HG02588 (cell line): ENCODE measurements around the gene TSC22D2.

Source experiments
- ATAC-seq: cut with Tn5 transposase; IDR thresholded peaks from one replicate; pipeline ENCODE4 v1.9.1; 2021; ENCODE audit warnings: mild to moderate bottlenecking, moderate library complexity; ENCODE audit not compliant: unreplicated experiment

Gene TSC22D2

DNA sequence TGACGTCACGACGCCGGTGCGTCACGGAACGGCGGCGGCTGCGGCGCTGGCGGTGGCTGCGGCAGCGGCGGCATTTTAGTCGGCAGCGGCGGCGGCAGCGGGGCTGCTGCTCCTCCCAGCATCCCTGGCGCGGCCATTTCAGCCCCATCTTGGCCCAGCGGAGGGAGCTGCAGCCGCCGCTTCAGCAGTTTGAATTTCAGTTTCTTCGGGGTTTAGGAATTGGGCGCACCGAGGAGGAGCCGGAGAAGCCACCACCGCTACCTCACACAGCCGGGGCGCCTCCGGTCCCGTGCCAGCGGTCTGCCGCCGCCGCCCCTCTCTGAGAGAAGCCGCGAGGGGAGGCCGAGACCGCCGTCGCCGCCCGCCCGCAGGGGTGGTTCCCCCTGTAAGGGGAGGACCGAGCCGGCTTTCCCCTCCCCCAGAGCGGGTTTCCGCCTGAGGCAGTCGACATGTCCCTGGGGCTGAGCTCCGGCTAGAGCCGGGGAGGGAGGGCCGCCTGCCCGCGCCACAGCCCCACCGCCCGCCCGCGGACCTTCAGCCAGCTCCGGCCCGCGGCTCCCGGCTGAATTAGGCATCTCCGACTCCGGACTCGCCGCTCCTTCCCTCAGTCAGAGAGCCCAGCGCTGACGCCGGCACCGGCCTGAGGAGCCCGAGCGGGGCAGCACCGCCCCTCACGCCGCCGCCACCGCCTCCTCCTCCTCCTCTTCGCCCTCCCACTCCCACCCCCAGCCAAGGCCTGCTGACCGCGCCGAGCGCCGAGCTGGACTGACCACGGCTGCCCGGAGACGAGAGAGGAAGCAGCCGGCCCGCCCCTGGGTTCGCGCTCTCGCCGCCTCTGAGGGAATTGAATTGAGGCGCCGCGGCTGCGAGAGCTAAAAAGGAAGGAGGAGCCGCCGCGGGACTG lies at the start of gene TSC22D2:
Gene TSC22D2 (plus strand): TSS at position 78 of the 904 bp plus-strand sequence. CDS start 1,053 bp downstream, outside the sequence.
- peak; percentile 62 for ATAC-seq

DNA sequence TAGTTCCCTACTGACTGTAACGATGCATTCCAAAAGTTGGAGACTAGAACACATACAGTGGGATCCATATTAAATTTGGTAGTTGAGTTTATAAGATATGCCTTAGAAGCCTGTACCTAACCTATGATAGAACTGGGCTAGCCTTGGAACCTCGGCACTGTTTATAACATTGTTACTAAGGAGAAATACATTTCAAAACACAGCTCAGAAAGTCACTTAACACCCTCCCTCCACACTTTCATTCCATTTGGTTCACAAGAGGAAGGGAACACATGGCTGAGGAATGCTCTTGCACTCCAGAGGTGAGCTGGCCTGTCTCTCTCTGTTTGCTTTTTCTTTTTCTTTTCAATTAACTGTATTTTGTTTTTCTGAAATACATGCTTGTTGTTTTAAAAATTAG lies 48.7 kb upstream of the TSC22D2 start:
- ATAC-seq: no peak

DNA sequence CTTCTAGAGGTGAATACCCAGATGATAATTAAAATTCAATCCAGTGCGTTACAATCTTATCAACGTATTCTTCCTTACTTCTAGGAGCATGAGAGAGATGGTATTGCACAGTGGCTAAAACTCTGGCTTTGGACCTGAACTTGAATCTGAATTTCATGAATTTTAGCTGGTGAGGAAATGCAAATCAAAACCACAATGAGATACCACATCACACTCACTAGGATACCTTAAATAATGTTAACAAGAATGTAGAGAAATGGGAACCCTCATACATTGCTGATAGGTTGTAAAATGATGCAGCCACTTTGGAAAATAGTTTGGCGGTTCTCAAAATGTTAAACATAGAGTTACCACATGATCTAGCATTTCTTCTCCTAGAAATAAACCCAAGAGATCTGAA lies 47.1 kb upstream of the TSC22D2 start:
- ATAC-seq: no peak

DNA sequence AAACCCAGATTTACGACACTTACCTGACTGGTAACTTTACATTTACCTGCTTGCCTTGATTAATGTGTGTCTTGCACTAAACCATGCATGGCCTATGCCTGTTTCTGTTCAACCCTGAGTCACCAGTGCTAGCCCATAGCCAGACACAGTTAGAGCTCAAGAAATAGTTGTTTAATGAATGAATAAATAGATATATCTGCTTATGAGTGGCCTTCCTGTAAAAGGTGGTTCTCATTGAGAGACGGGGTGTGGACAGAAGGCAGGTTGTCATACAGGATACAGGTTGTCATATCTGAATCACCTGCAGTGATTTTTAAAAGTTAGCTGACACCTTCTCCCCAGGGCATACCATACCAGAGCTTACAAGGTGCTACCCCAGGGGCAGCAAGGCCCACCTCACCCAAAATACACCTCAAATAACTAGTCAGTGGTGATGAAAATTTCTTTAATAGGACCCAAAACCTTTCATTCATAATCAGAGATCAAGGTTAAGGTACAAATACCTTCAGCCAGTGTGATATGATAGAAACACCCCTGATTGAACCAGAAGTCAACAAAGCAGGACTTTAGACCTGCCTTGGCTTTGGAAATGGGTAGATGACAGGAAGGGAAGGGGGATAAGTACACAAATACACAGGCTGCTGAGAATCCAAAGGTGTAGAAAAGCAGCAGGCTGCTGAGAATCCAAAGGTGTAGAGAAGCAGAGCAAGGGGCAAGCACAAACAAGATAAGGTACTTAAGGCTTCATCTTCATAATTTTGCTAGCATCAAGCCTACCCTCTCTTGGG lies 45.4 kb upstream of the TSC22D2 start:
- ATAC-seq: no peak

DNA sequence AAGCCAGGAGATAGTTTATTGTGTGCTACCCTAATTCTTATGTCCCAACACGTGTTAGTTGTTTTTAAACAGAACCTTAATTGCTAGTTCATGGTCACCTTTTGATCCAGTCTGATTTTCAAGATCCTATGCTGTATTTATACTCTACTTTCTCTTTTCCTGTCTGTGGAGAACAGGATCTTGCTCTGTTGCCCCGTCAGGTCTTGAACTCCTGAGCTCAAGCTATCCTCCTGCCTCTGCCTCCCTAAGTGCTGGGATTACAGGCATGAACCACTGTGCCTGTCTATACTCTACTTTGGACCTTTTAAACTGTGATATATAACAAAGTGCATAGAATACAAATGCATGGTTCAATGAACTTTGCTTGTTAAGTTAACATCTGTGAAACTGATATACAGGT lies 44.7 kb upstream of the TSC22D2 start:
- ATAC-seq: no peak

DNA sequence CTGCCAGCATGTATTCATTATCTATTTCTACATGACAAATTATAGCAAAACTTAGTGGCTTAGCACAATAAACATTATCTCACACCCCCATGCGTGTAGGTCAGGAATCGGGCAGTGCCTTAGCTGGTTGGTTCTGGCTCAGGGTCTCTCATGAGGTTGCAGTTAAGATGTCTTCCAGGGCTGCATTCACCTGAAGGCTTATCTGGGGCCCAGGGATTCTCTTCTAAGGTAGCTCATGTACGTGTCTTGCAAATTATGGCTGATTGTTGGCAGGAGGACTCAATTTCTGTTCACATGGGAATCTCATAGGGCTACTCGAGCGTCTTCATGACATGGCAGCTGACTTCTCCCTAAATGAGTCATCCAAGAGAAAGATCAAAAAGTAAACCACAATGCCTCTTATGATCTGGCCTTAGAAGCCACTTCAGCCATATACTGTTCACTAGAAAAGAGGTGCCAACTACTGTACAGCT lies 42.9 kb upstream of the TSC22D2 start:
- peak; percentile 66 for ATAC-seq

DNA sequence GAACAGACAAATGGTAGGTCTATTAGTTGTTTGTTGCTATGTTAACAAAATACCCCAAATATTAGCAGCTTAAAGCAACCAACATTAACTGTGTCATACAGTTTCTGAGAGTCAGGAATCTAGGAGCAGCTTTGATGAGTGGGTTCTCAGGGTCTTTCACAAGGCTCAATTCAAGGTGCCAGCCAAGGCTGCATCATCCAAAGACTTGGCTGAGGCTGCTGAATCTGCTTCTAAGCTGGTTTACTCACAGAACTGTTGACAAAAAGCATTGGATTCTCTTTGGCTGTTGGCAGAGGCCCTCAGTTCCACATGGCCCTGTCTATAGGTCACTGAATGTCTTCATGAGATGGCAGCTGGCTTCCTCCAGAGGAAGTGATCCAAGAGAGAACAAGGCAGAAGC lies 40.3 kb upstream of the TSC22D2 start:
- no peak for ATAC-seq

DNA sequence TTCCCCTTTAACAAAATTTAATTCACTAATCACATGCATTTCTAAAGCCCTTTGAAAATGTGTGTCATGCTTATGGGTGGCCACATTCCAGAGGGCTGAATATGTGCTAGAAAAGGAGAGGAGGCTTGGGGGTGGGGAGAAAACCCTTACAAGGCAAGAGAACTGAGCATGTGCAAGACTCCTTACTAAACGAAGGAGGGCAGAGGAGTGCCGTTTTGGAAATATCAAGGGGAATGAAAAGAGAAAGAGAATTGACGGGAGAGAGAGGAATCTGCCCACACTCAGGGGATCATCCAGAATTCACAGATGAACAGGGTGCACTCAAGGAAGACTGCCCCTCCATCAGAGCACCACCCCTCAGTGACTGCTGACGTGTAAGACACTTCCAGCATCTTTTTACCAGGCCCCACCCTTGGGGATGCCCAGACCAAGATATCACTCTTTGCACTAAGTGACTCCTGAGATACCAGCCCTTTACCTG lies 37.9 kb upstream of the TSC22D2 start:
- no peak for ATAC-seq

DNA sequence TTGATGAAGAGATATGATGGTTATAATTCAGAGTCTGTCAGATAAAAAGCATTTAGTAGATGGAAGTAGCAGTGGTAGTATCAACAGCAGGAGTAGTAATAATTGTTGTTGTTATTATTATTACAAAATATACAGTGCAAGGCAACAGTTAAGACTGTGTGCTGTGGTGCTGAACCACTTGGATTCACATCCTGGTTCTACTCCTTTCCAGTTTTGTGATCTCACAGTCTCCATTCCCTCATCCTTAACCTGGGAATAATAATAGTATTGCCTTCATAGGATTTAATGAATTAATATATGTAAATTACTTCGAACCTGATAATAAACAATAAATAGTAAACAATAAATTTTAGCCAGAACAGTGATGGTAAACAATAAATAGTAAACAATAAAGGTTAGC lies 37.1 kb upstream of the TSC22D2 start:
- no peak for ATAC-seq

DNA sequence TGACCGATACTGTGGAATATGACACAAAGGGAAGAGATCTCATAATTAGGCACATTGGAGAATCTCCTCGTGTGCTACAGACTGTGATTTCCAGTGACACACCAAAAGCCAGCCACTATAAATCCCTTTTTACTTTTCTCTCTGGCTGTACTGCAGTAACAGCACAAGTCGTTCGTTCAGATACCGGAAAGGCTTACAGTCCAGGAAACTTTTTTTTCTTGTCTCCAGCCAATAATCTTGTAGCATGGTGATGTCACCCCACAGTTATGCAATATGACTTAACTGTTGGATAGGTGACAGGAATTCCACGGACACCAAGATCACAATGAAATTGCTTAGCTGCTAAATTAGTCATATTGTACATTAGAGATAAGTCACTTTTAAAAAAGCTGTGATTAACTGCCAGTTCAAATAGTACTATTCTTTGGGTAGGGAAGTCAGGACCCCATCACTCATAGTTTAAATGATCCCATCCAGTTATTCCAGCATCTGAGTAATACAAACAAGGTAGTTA lies 36.3 kb upstream of the TSC22D2 start:
- ATAC-seq: no peak

DNA sequence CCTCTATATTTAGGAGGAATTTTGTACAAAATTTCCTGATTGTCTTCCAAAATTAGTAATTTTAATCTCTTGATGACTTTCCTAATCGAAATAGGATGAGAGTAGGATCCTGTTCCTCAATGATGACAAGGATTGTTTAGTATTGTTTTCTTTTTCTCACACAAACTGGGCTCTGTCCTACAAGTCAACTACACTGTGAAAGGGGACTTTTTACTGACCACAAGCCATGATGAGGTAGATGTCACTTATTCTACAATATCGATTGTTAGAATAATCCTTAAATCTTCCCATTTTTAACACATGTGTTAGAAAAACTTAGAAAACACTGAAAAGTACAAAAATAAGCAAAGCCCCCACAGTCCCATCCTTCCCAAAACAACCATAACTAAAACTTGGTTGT lies 35.8 kb upstream of the TSC22D2 start:
- no peak for ATAC-seq

DNA sequence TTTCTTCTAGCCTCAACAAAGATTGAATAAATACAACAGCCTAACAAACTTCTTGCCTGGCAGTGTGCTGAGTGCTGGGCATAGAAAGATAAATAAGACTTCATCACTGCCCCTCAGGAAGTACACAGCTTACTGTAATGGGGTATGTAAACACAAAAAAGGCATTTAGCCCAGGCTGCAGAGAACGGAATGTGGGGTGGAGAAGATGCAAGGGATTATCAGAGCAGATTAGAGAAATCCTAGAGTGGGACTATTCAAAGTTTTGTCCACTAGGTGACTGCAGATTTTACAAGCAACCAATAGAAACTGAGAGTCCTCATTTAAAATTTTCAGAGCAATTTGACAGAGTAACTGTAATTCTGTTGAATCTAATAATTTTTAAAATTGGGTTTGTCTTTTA lies 35.4 kb upstream of the TSC22D2 start:
- no peak for ATAC-seq

DNA sequence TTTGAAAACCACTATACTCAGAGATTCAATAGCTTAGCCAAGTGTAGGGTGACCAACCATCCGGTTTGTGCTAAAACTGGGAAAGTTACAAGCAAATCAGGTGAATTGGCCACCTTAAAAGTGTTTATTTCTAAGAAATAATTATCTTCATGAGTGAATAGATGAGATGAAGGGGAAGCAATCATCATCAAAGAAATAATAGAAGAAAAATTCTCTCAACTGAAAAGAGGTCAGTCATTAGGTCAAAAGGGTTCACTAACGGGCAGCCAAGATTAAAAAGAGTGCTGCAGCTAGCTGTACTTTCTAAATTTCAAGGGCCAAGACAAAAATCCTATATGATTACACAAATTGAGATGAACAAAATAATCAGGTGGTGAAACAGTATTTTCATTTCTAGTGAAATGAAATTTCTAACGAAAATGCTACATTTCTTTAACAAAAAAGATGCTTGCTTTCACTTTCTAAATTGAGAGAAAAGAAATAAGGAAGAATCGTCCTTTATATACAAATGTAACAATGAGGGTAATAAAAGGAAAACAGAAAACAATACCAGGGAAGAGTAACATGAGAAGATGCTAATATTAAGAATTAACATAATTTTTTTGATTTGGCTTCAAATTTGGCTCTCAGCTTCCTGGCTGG lies 34.7 kb upstream of the TSC22D2 start:
- ATAC-seq: no peak

DNA sequence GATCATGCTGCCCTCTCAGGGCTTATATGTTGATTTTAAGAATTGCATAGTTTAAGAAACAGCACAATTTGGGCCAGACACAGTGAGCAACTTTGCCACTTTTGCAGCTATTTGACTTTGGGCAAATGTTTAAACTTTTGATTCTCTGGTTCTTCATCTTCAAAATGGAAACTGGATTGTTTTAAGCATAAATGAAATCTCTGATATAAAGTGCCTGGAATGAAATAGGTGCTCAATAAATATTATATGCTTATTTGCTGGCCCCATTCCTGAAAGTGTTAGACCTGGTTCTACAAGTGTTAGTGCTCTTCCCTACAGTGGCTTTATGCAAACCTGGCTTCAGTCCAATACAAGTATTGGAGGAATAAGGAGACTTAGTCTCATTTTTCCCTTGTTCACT lies 33.1 kb upstream of the TSC22D2 start:
- ATAC-seq: no peak

DNA sequence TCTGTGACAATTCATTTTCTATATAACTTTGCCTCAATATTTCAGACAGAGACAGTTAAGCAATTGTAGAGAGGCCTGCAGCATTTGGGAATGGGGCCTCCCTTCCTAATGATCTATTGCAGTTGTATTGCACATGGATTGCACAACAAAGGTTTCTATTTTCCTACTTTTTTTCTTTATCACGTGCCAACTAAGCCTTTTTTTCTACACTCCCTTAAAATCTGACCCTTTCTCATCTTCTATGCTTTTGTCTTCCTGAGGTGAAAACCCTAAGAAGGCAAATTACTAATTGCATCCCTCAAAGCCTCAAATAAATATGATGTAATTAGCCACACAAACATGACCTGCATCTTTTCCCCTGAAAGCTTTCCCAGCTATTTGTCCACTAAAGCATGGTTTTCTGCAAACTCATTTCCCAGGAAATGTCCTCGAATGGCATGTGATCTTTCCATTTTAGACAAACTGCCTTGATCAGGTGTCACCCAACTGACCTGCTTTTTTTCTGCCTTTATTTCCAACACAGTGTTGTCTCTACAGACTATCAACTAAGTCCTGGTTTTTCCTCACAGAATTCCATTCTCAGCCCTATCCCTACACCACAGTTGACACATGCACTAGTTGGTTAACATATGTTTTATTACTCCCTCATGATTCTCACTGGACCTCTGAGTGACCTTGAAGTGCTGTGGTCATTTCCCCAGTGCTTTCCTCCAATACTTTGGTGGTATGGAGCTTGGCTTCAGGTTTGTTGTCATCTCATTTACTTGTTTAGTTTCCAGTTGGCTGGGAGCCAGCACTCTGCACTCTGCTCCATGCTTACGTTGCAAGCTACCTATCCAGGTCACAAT lies 31.9 kb upstream of the TSC22D2 start:
- no peak for ATAC-seq

DNA sequence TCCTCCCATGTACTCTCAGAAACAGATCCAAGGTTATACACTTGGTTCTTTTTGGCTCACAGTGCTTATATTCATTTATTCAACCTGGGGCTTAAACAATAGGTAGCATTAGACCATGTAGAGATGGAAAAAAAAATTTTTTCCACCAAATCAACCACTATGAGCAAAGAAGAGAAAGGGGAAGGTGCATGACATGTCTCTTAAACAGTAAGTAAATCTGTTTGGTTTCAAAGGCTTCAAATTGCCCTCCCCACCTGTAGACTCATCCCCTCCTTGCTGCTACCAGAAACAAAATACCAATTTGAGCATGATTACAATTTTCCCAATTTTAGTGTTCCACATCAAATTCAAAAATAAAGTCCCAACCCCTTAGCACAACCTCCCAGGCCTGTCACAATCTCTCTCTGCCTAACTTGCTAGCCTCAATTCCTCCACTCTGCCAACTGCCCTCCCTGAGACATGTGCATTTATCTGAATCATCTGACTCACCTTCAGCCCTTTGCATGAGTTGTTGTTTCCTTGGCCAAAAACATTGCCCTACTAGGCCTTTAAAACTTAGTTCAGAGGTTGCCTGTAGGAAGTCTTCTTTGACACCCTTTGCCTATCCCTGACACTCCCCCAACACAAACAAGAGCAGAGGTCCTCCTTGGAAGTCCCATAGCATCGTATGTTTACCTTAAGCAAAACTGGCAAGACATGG lies 30.3 kb upstream of the TSC22D2 start:
- no peak for ATAC-seq

DNA sequence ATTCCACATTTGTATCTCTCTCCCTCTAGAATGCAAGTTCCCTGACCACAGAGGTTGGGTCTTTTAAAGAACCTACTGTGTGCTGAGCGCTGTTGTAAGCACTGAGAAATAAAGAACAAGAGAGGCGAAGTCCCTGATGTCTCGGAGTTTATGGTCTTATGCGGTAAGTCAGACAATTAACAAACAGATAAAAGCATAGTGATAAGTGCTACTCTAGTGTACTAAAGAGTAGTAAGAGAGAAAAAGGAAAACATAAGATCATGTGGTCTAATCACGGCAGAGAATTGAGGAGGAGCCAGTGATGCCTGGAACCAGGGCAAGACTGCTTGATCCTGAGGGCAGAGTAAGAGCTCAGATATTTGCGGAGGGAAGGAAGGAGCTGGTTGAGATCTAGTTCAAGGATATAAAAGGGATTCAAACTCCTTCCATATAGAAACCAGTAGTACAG lies 29.8 kb upstream of the TSC22D2 start:
- ATAC-seq: no peak

DNA sequence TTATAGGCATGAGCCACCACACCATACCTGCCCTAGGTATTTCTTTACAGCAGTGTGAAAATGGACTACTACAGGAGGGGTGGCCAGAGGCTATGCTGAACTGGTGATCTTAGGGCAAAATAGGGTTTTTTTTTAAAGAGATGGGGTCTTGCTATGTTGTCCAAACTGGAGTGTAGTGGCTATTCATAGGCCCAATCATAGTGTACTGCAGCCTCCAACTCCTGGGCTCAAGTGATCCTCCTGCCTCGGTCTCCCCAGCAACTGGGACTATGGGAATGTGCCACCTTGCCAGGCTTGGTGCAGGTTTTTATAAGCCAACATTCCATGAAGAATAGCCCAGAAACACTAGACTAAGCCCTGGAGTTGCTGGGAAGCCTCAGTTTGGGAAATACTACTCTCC lies 28.6 kb upstream of the TSC22D2 start:
- no peak for ATAC-seq
